ENCODE results near the gene MAP3K20. TPM values are rescaled to one million over a fixed set of nuclear protein-coding genes. Genes with fewer than 3 reads are reported as not detected.

Gene MAP3K20
- total RNA-seq, 1 donor from 2014 or later = 19.1 TPM

- Mint-ChIP-seq H3K4me1 (no peaks in the 10 kb centered on the region), H3K9me3 (no peaks in the 10 kb centered on the region), H3K36me3 (ENCODE audit: low read depth) (no peaks in the 10 kb centered on the region), H3K27me3 (peaks cover 42% of the 10 kb centered on the region), H3K27ac (no peak overlapping the region), H3K4me3 (no peak overlapping the region)
- intact Hi-C loops (cut with micrococcal nuclease) = no loop called here
- no peak for DNase-seq
Observed at GRCh38 chr2:173058673-173059072, 17.0 kb upstream of the MAP3K20 start.

- Mint-ChIP-seq H3K4me3 (no peak overlapping the region), H3K9me3 (no peaks in the 10 kb centered on the region), H3K27ac (no peak overlapping the region), H3K27me3 (peaks cover 47% of the 10 kb centered on the region), H3K36me3 (ENCODE audit: low read depth) (no peaks in the 10 kb centered on the region), H3K4me1 (no peaks in the 10 kb centered on the region)
- DNase-seq = no peak
- intact Hi-C loops (cut with micrococcal nuclease) = no loop called here
Observed at GRCh38 chr2:173059292-173059691, 16.4 kb upstream of the MAP3K20 start.

DNA sequence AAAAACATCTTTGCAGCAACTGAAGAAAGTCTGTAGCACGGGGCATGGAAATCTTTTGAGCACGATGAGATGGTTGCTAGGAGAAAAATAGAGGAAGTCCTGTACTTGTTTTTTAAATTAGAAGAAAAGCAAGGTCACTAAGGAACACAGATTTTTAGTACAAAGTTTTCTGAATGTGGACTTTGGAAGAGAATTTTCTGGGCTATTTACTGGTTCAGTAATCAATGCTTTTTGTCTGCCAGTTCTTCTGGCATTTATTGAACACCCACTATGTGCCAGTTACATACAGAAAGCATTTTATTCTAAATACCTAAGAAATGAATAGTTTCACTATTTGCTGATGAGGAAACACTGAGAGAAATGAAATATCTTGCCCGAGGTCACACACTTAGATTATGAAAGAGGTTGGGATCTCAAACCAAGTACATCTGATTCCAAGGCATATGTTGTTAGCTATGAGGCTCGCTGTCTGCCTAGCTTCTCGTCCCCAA, 15.6 kb upstream of the MAP3K20 start:
- intact Hi-C loops (cut with micrococcal nuclease) = no loop called here
- no peak for DNase-seq

GRCh38 chr2:173062801-173063200, 12.8 kb upstream of the MAP3K20 start:
- Mint-ChIP-seq H3K36me3 (ENCODE audit: low read depth) (no peaks in the 10 kb centered on the region), H3K27me3 (peaks cover 44% of the 10 kb centered on the region), H3K4me3 (no peak overlapping the region), H3K4me1 (no peaks in the 10 kb centered on the region), H3K9me3 (no peaks in the 10 kb centered on the region), H3K27ac (no peak overlapping the region)
- intact Hi-C loops (cut with micrococcal nuclease) = no loop called here
- no peak for DNase-seq

More for the DNA sequence above, 15.6 kb upstream of the MAP3K20 start:
- Mint-ChIP-seq H3K9me3 (no peaks in the 10 kb centered on the region), H3K4me1 (no peaks in the 10 kb centered on the region), H3K27ac (no peak overlapping the region), H3K27me3 (peaks cover 44% of the 10 kb centered on the region), H3K36me3 (ENCODE audit: low read depth) (no peaks in the 10 kb centered on the region), H3K4me3 (no peak overlapping the region)

DNA sequence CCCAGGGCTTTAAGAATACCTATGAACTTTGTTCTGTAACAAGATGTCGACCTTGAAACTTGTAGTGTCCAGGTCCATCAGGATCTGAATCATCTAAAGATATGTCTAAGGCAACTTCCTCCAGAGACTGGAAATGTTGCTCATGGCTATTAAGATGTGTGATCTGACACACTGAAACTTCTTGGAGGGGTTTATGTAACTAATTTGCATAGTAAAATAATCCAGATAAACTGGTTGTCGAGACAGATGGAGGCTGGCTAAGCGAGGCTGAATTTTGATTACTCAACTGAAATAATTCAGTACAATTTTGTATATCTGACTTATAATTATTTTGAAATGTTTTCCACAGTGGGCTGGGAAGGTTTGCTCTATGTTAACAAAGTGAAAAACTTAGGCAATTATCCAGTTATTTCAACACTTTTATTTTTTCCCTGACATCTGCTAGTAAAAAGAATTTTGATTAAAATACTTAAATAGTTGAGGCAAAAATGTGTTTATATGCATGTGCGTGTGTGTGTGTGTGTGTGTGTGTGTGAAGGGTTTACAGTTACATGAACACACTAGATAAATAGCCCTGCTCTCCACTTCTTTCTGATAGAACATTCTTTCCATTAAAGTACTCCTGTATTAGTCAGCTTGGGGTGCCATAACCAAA, 11.4 kb upstream of the MAP3K20 start:
- H3K9me3 Mint-ChIP-seq = no peaks in the 10 kb centered on the region
- intact Hi-C loops (cut with micrococcal nuclease) = no loop called here

DNA sequence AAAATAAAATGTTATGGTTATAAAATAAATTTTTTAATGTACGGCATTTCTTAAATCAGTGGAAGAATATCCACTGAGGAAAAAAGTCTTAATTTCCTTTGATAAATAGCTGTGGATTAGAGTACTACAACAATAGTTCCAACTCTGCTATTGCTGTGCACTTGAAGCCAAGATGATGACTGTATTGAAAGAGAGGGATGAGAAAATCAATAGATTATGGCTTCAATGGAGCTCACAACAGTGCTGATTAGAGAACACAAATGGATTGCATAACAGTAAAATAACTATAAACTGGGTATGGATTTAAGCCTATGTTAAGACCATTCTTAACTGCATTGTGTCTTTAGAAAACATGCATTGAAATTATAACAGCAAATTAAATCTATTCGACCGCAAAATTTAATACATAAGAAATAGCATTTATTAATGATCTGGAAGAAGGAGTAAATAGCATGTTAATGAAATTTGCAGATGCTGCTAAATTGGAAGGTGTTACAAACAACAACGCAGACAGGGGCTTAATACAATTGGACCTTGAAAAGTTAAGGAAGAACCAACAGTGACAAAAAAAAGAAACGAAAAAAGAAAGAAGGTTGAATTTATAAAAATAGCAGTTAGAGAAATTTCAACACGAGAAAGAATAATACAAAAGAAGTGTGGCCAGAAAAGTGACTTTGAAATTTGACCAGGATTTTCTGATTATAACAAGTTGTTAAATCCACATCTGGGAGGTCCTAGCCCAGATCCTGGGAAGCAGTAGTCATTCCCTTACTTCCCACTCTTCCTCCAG, 8.6 kb upstream of the MAP3K20 start:
- no peaks in the 10 kb centered on the region for H3K4me1 Mint-ChIP-seq
- H3K27me3 Mint-ChIP-seq = peaks cover 50% of the 10 kb centered on the region
- no peaks in the 10 kb centered on the region for H3K9me3 Mint-ChIP-seq
- DNase-seq = no peak
- H3K4me3 Mint-ChIP-seq = no peak overlapping the region
- H3K36me3 Mint-ChIP-seq (ENCODE audit: low read depth) = no peaks in the 10 kb centered on the region
- intact Hi-C loops (cut with micrococcal nuclease) = no loop called here
- H3K27ac Mint-ChIP-seq = no peak overlapping the region

More for the DNA sequence above, 11.4 kb upstream of the MAP3K20 start:
- no peak overlapping the region for H3K4me3 Mint-ChIP-seq
- no peak for DNase-seq
- H3K27ac Mint-ChIP-seq = no peak overlapping the region
- H3K27me3 Mint-ChIP-seq = peaks cover 45% of the 10 kb centered on the region
- H3K4me1 Mint-ChIP-seq = no peaks in the 10 kb centered on the region
- no peaks in the 10 kb centered on the region for H3K36me3 Mint-ChIP-seq (ENCODE audit: low read depth)

DNA sequence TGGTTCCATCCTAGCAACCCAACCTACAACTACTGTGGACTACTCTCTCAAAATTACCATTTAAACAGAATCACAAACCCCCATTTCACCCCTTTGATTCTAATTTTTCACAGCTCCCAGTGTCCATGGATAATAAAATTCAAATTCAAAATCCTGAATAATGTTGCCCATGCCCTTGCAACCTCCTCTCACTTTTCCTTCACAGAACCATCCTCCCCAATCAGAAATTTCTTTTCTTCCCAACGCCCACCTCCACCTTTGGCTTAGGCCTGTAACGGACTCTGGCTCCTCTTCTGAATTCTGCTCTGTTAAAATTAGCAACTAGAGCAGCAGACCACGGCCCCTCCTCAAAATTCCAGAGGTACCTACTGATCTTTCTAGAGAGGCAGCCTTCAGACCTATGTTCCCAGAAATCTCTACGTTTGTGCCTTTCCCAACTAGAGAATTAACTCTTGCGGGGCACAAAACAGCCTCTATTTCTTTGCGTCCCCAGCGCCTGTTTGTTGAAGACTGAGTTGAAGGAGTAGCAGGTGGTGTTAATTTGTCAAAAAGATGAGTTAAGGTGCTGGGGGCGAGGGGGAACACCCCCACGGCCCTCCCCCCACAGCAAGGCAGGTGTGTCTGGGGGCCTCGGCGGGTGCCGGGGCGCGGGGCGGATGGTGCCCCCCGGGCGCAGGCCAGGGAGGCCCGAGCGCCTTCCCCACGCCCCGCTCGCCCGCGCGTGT, 428 bp upstream of the MAP3K20 start:
- Mint-ChIP-seq H3K27ac (peak overlapping the region; percentile 78), H3K27me3 (peaks cover 33% of the 10 kb centered on the region), H3K4me3 (peak overlapping the region; percentile 78), H3K9me3 (no peaks in the 10 kb centered on the region), H3K4me1 (peaks cover 22% of the 10 kb centered on the region), H3K36me3 (ENCODE audit: low read depth) (peaks cover 2% of the 10 kb centered on the region)
- intact Hi-C loops (cut with micrococcal nuclease) = loop anchor here (1.0 to 2.0 kb wide), 3 partner anchors 48 to 280 kb away; partner anchors contain the start of gene CDCA7
- no peak for DNase-seq

- intact Hi-C loops (cut with micrococcal nuclease) = loop anchor here (1.0 to 2.0 kb wide), 3 partner anchors 24 to 73 kb away; no protein-coding TSS in a partner anchor
- peak overlapping the region; percentile 83 for H3K4me3 Mint-ChIP-seq
- peaks cover 26% of the 10 kb centered on the region for H3K27me3 Mint-ChIP-seq
- peaks cover 5% of the 10 kb centered on the region for H3K36me3 Mint-ChIP-seq (ENCODE audit: low read depth)
- no peaks in the 10 kb centered on the region for H3K9me3 Mint-ChIP-seq
- DNase-seq = peak; percentile 76
- peak overlapping the region; percentile 79 for H3K27ac Mint-ChIP-seq
- H3K4me1 Mint-ChIP-seq = peaks cover 22% of the 10 kb centered on the region
Observed at GRCh38 chr2:173076581-173077345, 1.1 kb downstream of the MAP3K20 start.

GRCh38 chr2:173077506-173078177, 2.0 kb downstream of the MAP3K20 start:
- H3K9me3 Mint-ChIP-seq = no peaks in the 10 kb centered on the region
- peaks cover 7% of the 10 kb centered on the region for H3K36me3 Mint-ChIP-seq (ENCODE audit: low read depth)
- DNase-seq = no peak
- H3K4me1 Mint-ChIP-seq = peaks cover 22% of the 10 kb centered on the region
- H3K4me3 Mint-ChIP-seq = peak overlapping the region; percentile 83
- H3K27me3 Mint-ChIP-seq = peaks cover 19% of the 10 kb centered on the region
- intact Hi-C loops (cut with micrococcal nuclease) = loop anchor here (2.0 kb wide), 2 partner anchors 23 to 55 kb away; no protein-coding TSS in a partner anchor
- no peak overlapping the region for H3K27ac Mint-ChIP-seq

- DNase-seq = no peak
- Mint-ChIP-seq H3K27me3 (peaks cover 15% of the 10 kb centered on the region), H3K9me3 (no peaks in the 10 kb centered on the region), H3K36me3 (ENCODE audit: low read depth) (peaks cover 7% of the 10 kb centered on the region), H3K27ac (no peak overlapping the region), H3K4me1 (peaks cover 22% of the 10 kb centered on the region), H3K4me3 (no peak overlapping the region)
- intact Hi-C loops (cut with micrococcal nuclease) = no loop called here
Observed at GRCh38 chr2:173079141-173079540, 3.5 kb downstream of the MAP3K20 start.

DNA sequence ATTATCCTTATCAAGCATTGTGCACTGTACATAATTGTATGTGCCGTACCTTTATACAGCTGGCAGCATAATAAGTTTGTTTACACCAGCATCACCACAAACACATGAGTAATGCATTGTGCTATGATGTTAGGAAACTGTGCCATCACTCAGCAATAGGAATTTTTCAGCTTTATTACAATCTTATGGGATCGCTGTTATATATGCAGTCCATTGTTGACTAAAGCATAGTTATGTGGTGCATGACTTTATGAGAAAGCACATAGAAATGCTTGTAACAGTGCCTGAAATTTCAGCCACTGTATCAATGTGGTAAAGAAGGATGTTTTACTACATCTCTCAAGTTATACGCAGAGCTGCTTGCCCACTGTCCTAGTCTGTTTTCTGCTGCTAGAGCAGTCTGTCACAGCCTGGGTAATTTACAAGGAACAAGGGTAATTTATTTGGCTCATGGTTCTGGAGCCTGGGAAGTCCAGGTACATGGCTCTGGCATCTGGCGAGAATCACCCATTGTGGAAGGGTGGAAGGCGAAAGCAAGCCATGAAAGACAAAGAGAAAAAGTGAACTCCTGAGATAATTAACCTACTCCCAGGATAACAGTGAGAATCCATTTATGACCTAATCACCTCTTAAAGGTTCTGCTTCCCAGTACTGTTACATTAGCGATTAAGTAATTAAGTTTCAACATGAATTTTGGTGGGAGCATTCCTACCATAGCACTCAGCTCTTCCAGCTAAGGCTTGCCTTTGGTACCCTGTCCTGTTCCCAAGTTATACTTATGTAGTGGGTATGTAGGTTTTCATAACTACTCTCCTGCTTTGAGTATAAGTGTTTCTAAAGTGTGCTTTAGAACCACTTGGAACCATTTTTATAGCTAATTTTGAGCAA, 4.6 kb downstream of the MAP3K20 start:
- peaks cover 14% of the 10 kb centered on the region for H3K27me3 Mint-ChIP-seq
- no peak for DNase-seq
- peaks cover 14% of the 10 kb centered on the region for H3K4me1 Mint-ChIP-seq
- H3K27ac Mint-ChIP-seq = no peak overlapping the region
- H3K36me3 Mint-ChIP-seq (ENCODE audit: low read depth) = peaks cover 7% of the 10 kb centered on the region
- intact Hi-C loops (cut with micrococcal nuclease) = no loop called here
- no peak overlapping the region for H3K4me3 Mint-ChIP-seq
- no peaks in the 10 kb centered on the region for H3K9me3 Mint-ChIP-seq

- H3K27me3 Mint-ChIP-seq = peaks cover 10% of the 10 kb centered on the region
- no peak for DNase-seq
- intact Hi-C loops (cut with micrococcal nuclease) = no loop called here
- no peak overlapping the region for H3K4me3 Mint-ChIP-seq
- no peak overlapping the region for H3K27ac Mint-ChIP-seq
- peaks cover 8% of the 10 kb centered on the region for H3K36me3 Mint-ChIP-seq (ENCODE audit: low read depth)
- H3K4me1 Mint-ChIP-seq = peaks cover 2% of the 10 kb centered on the region
- no peaks in the 10 kb centered on the region for H3K9me3 Mint-ChIP-seq
Observed at GRCh38 chr2:173086518-173087213, 11.0 kb downstream of the MAP3K20 start.

All from activated CD4-positive, alpha-beta T cell treated with anti-CD3 and anti-CD28 coated beads, Interleukin-2, amount 10 ng/mL, durations not matched to agents 24 days and 14 days (primary cell).